Liver (tissue), 9 donors: ENCODE data around the gene ATP10B. TPM values are rescaled to one million over a fixed set of nuclear protein-coding genes. Genes with fewer than 3 reads are reported as not detected.

ENCODE experiments used
- DNase-seq: peaks from one replicate; pipeline ENCODE4 v3.0.0-alpha.2; 2017; ENCODE audit warnings: low spot score
- H3K27ac ChIP-seq, 2 donors: one replicate each; pipeline ENCODE4 v1.7.0; 2013; ENCODE audit warnings: inconsistent platforms in 2 of 2, low read length in 2 of 2, control low read depth in 1 of 2, low read depth in 1 of 2, mild to moderate bottlenecking in 1 of 2
- H3K27me3 ChIP-seq, 4 donors: one replicate each; pipeline versions ENCODE4 v1.6.1 to v1.7.0; 2013; ENCODE audit warnings: low read length in 3 of 4, inconsistent platforms in 1 of 4, mild to moderate bottlenecking in 1 of 4, moderate library complexity in 1 of 4; ENCODE audit not compliant: control insufficient read depth in 4 of 4, insufficient read depth in 4 of 4
- H3K36me3 ChIP-seq, 4 donors: one replicate each; pipeline versions ENCODE4 v1.6.1 to v1.7.0; 2013; ENCODE audit warnings: low read length in 3 of 4, mild to moderate bottlenecking in 3 of 4, low read depth in 1 of 4, moderate library complexity in 1 of 4; ENCODE audit not compliant: control insufficient read depth in 4 of 4, insufficient read depth in 3 of 4
- H3K4me1 ChIP-seq, 4 donors: one replicate each; pipeline versions ENCODE4 v1.6.1 to v1.7.0; 2013; ENCODE audit warnings: low read length in 3 of 4, mild to moderate bottlenecking in 3 of 4, moderate library complexity in 1 of 4; ENCODE audit not compliant: control insufficient read depth in 4 of 4, insufficient read depth in 4 of 4
- H3K4me3 ChIP-seq, 3 donors: one replicate each; pipeline versions ENCODE4 v1.6.1 to v1.7.0; 2013; ENCODE audit warnings: low read length in 3 of 3, control low read depth in 1 of 3, low read depth in 1 of 3, mild to moderate bottlenecking in 1 of 3
- H3K9ac ChIP-seq, 2 donors: one replicate each; pipeline ENCODE4 v1.7.0; 2013; ENCODE audit warnings: low read length in 2 of 2, mild to moderate bottlenecking in 2 of 2, moderate library complexity in 2 of 2, control low read depth in 1 of 2, low read depth in 1 of 2
- H3K9me3 ChIP-seq, 4 donors: one replicate each; pipeline versions ENCODE4 v1.6.1 to v1.7.0; 2013; ENCODE audit warnings: low read length in 3 of 4; ENCODE audit not compliant: control insufficient read depth in 4 of 4
- FOXA2 ChIP-seq: IDR thresholded peaks from 2 replicates; pipeline ENCODE4 v1.6.1; 2016; ENCODE audit warnings: antibody characterized with exemption
- GABPA ChIP-seq, 2 donors: IDR thresholded peaks in 1 of 2; conservative IDR thresholded peaks in 1 of 2; 2 replicates each; pipeline ENCODE4 v1.6.1; 2016; ENCODE audit warnings: antibody characterized with exemption in 2 of 2, mild to moderate bottlenecking in 1 of 2, moderate library complexity in 1 of 2
- HNF4A ChIP-seq, 2 donors: conservative IDR thresholded peaks; 2 replicates each; pipeline ENCODE4 v1.6.1; 2016; ENCODE audit warnings: antibody characterized with exemption in 2 of 2, mild to moderate bottlenecking in 2 of 2
- JUND ChIP-seq, 2 donors: IDR thresholded peaks; 2 replicates each; pipeline ENCODE4 v1.6.1; 2016; ENCODE audit warnings: antibody characterized with exemption in 2 of 2
- NR2F2 ChIP-seq: IDR thresholded peaks from 2 replicates; pipeline ENCODE4 v1.6.1; 2016; ENCODE audit warnings: antibody characterized with exemption
- RAD21 ChIP-seq, 2 donors: IDR thresholded peaks; 2 replicates each; pipeline ENCODE4 v1.6.1; 2016; ENCODE audit warnings: antibody characterized with exemption in 2 of 2, mild to moderate bottlenecking in 2 of 2
- RXRA ChIP-seq, 2 donors: IDR thresholded peaks; 2 replicates each; pipeline ENCODE4 v1.6.1; 2017 to 2018; ENCODE audit warnings: antibody characterized with exemption in 2 of 2, mild to moderate bottlenecking in 1 of 2
- TAF1 ChIP-seq: conservative IDR thresholded peaks from 2 replicates; pipeline ENCODE4 v1.6.1; 2016; ENCODE audit warnings: antibody characterized with exemption, mild to moderate bottlenecking
- WGBS: extraction: QIAGEN DNeasy Blood & Tissue Kit; methylation state at CpG from one replicate; pipeline ENCODE4 v1.1.7; 2013; 5-methylcytosine and 5-hydroxymethylcytosine counted together
- polyA plus RNA-seq, 2 donors: library from polyadenylated mRNA; stranded (reverse) in 1 of 2; unstranded in 1 of 2; fragments of 200-250 nt in 1 of 2; fragments of >200 nt in 1 of 2; fragmentation: Nextera tagmentation in 1 of 2; extraction: Ambion mirVana in 1 of 2; gene quantifications; one replicate each; pipeline versions ENCODE4 v1.2.1 to v1.2.3, GENCODE V29; 2013 to 2015
- total RNA-seq, 2 donors: library from RNA; depleted of rRNA; stranded (reverse); fragments of >200 nt; gene quantifications; one replicate each; pipeline ENCODE4 v1.2.3, GENCODE V29; 2014
- TF ChIP-seq, protein P1 (sequence below): IDR thresholded peaks from 2 replicates; pipeline ENCODE4 v1.6.1; 2016; ENCODE audit warnings: antibody characterized with exemption
- TF ChIP-seq, protein P2 (sequence below): IDR thresholded peaks from 2 replicates; pipeline ENCODE4 v1.6.1; 2016; ENCODE audit warnings: antibody characterized with exemption, mild to moderate bottlenecking
- TF ChIP-seq, protein P3 (sequence below): fragments of 150-350 bp; IDR thresholded peaks from 2 replicates; pipeline ENCODE4 v1.5.1; 2017; ENCODE audit warnings: improper control_type of control experiment, low read depth, low read length; ENCODE audit not compliant: missing input control
- TF ChIP-seq, protein P4 (sequence below): IDR thresholded peaks from 2 replicates; pipeline ENCODE4 v1.6.1; 2016; ENCODE audit warnings: antibody characterized with exemption
- donor health status: healthy.
- donor health status: healthy.
- donor health status: healthy.
- donor health status: healthy.
- donor health status: healthy.

The ATP10B gene
- total and polyA plus RNA-seq, 4 donors: 0.05 to 0.67 (median 0.05) TPM; not detected in 1

DNA sequence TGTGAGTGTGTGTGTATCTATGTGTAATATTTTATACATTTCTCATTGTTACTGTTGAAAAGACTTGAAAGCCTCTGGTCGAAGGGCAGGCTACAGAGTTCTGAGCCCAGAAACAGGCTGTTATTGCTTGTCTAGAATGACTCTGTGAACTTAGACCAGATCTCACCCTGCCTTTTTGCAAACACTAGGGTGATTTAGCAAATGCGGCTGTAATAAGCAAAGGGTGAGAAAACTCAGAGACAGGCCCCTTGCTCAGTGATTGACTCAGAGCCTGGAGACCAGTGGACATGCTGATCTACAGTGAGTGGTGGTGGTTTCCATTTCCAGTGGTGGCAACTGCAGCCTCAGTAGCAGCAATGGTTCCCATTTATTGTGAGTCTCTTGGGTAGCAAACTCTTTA lies 183.7 kb downstream of the ATP10B start:
- 65% methylated on average over 2 of the region's 2 CpGs for WGBS
- Histone ChIP-seq H3K9me3 (peaks cover 0 to 2% (median 0%) of the 10 kb centered on the region in 4 donors), H3K4me1 (no peaks in the 10 kb centered on the region), H3K4me3 (no peak overlapping the region), H3K27ac (no peak overlapping the region), H3K27me3 (no peaks in the 10 kb centered on the region), H3K36me3 (no peaks in the 10 kb centered on the region), H3K9ac (no peak overlapping the region)
- no peak for DNase-seq
- TF ChIP-seq JUND (IDR thresholded peaks at IDR 0.05) (no peak), NR2F2 (no peak), FOXA2 (no peak), RXRA (IDR thresholded peaks at IDR 0.05) (no peak), RAD21 (IDR thresholded peaks at IDR 0.05) (no peak)
- TF ChIP-seq, protein P1, sequence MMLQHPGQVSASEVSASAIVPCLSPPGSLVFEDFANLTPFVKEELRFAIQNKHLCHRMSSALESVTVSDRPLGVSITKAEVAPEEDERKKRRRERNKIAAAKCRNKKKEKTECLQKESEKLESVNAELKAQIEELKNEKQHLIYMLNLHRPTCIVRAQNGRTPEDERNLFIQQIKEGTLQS: no peak
- TF ChIP-seq, protein P2, sequence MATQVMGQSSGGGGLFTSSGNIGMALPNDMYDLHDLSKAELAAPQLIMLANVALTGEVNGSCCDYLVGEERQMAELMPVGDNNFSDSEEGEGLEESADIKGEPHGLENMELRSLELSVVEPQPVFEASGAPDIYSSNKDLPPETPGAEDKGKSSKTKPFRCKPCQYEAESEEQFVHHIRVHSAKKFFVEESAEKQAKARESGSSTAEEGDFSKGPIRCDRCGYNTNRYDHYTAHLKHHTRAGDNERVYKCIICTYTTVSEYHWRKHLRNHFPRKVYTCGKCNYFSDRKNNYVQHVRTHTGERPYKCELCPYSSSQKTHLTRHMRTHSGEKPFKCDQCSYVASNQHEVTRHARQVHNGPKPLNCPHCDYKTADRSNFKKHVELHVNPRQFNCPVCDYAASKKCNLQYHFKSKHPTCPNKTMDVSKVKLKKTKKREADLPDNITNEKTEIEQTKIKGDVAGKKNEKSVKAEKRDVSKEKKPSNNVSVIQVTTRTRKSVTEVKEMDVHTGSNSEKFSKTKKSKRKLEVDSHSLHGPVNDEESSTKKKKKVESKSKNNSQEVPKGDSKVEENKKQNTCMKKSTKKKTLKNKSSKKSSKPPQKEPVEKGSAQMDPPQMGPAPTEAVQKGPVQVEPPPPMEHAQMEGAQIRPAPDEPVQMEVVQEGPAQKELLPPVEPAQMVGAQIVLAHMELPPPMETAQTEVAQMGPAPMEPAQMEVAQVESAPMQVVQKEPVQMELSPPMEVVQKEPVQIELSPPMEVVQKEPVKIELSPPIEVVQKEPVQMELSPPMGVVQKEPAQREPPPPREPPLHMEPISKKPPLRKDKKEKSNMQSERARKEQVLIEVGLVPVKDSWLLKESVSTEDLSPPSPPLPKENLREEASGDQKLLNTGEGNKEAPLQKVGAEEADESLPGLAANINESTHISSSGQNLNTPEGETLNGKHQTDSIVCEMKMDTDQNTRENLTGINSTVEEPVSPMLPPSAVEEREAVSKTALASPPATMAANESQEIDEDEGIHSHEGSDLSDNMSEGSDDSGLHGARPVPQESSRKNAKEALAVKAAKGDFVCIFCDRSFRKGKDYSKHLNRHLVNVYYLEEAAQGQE: no peak

DNA sequence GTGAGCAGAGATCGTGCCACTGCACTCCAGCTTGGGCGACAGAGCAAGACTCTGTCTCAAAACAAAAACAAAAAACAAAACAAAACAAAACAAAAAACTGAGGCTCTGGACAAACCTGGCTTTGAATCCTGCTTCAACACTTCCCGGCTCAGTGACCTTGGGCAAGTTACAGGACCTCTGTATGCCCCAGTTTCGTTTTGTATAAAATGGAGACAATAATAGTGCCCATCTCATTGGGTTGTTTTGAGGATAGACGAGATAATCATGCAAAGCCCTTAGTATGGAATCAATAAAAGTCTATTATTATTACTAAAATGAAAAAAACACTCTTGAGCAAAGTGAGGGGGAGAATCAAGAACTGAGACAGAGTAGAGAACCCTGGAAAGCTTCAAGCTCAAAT lies 184.9 kb downstream of the ATP10B start:
- Histone ChIP-seq H3K36me3 (no peaks in the 10 kb centered on the region), H3K4me3 (no peak overlapping the region), H3K27me3 (no peaks in the 10 kb centered on the region), H3K27ac (no peak overlapping the region), H3K4me1 (no peaks in the 10 kb centered on the region), H3K9ac (no peak overlapping the region), H3K9me3 (peaks cover 0 to 2% (median 0%) of the 10 kb centered on the region in 4 donors)
- no peak for DNase-seq
- TF ChIP-seq GABPA (IDR thresholded peaks at IDR 0.05 in 1 of 2, conservative IDR thresholded peaks at IDR 0.05 in 1 of 2) (no peak), RXRA (IDR thresholded peaks at IDR 0.05) (no peak), FOXA2 (no peak), HNF4A (conservative IDR thresholded peaks at IDR 0.05) (no peak), TAF1 (no peak)
- TF ChIP-seq, protein P3, sequence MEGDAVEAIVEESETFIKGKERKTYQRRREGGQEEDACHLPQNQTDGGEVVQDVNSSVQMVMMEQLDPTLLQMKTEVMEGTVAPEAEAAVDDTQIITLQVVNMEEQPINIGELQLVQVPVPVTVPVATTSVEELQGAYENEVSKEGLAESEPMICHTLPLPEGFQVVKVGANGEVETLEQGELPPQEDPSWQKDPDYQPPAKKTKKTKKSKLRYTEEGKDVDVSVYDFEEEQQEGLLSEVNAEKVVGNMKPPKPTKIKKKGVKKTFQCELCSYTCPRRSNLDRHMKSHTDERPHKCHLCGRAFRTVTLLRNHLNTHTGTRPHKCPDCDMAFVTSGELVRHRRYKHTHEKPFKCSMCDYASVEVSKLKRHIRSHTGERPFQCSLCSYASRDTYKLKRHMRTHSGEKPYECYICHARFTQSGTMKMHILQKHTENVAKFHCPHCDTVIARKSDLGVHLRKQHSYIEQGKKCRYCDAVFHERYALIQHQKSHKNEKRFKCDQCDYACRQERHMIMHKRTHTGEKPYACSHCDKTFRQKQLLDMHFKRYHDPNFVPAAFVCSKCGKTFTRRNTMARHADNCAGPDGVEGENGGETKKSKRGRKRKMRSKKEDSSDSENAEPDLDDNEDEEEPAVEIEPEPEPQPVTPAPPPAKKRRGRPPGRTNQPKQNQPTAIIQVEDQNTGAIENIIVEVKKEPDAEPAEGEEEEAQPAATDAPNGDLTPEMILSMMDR: no peak
- TF ChIP-seq, protein P1: no peak
- TF ChIP-seq, protein P2: no peak
- TF ChIP-seq, protein P4, sequence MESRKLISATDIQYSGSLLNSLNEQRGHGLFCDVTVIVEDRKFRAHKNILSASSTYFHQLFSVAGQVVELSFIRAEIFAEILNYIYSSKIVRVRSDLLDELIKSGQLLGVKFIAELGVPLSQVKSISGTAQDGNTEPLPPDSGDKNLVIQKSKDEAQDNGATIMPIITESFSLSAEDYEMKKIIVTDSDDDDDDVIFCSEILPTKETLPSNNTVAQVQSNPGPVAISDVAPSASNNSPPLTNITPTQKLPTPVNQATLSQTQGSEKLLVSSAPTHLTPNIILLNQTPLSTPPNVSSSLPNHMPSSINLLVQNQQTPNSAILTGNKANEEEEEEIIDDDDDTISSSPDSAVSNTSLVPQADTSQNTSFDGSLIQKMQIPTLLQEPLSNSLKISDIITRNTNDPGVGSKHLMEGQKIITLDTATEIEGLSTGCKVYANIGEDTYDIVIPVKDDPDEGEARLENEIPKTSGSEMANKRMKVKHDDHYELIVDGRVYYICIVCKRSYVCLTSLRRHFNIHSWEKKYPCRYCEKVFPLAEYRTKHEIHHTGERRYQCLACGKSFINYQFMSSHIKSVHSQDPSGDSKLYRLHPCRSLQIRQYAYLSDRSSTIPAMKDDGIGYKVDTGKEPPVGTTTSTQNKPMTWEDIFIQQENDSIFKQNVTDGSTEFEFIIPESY: no peak
- 73% methylated on average over 5 of the region's 5 CpGs for WGBS
